Activated CD4-positive, alpha-beta T cell treated with anti-CD3 and anti-CD28 coated beads for 4 hours (primary cell): ENCODE data around the gene GDF2.

Source experiments
- DNase-seq, 2 donors: peaks; one replicate each; pipeline ENCODE4 v3.0.0-alpha.2; 2020

The GDF2 gene

GRCh38 chr10:47294057-47294456, 28.2 kb upstream of the GDF2 start:
- no peak for DNase-seq

- no peak for DNase-seq
Measured at GRCh38 chr10:47294501-47294900, 27.8 kb upstream of the GDF2 start.

- DNase-seq: no peak
Measured at GRCh38 chr10:47295411-47295810, 26.8 kb upstream of the GDF2 start.

- no peak for DNase-seq
Measured at GRCh38 chr10:47296156-47296894, 25.9 kb upstream of the GDF2 start.

- no peak for DNase-seq
Measured at GRCh38 chr10:47296941-47297340, 25.3 kb upstream of the GDF2 start.

GRCh38 chr10:47297866-47298540, 24.3 kb upstream of the GDF2 start:
- DNase-seq: no peak

GRCh38 chr10:47298715-47299114, 23.5 kb upstream of the GDF2 start:
- no peak for DNase-seq

GRCh38 chr10:47299611-47300428, 22.4 kb upstream of the GDF2 start, which contains the start of gene GDF10:
Gene GDF10, plus strand, starts transcription at chr10:47300197. Its CDS starts 455 bp downstream, at chr10:47300652.
- DNase-seq: peak; percentile 20 to 40

GRCh38 chr10:47300429-47300931, 21.8 kb upstream of the GDF2 start:
- no peak for DNase-seq

GRCh38 chr10:47301833-47302232, 20.4 kb upstream of the GDF2 start:
- DNase-seq: no peak

- no peak for DNase-seq
Measured at GRCh38 chr10:47303105-47303504, 19.1 kb upstream of the GDF2 start.

GRCh38 chr10:47303866-47304265, 18.4 kb upstream of the GDF2 start:
- DNase-seq: no peak

- no peak for DNase-seq
Measured at GRCh38 chr10:47305566-47305965, 16.7 kb upstream of the GDF2 start.

GRCh38 chr10:47306387-47307210, 15.7 kb upstream of the GDF2 start:
- no peak for DNase-seq

- no peak for DNase-seq
Measured at GRCh38 chr10:47307381-47307780, 14.9 kb upstream of the GDF2 start.

- DNase-seq: no peak
Measured at GRCh38 chr10:47308775-47309174, 13.5 kb upstream of the GDF2 start.

- DNase-seq: no peak
Measured at GRCh38 chr10:47309408-47310089, 12.7 kb upstream of the GDF2 start.

GRCh38 chr10:47310090-47310505, 12.2 kb upstream of the GDF2 start:
- no peak for DNase-seq

GRCh38 chr10:47311193-47311931, 10.9 kb upstream of the GDF2 start:
- peak; percentile 16 to 26 for DNase-seq

GRCh38 chr10:47311932-47312662, 10.2 kb upstream of the GDF2 start:
- DNase-seq: peak; percentile 83
